Spleen (tissue), 7 donors: ENCODE measurements around the gene SSH2.

ENCODE experiments used
- CTCF ChIP-seq, 11 experiments: fragments of 200-600 bp in 7 of 11; fragments of 450-650 bp in 4 of 11; sonication (generic) in 4 of 11; IDR thresholded peaks in 8 of 11; conservative IDR thresholded peaks in 3 of 11; 1 replicate in 7 of 11; 2 replicates in 4 of 11; pipeline versions ENCODE4 v1.4.0 to v1.8.0; 2016 to 2021; ENCODE audit warnings: antibody characterized with exemption in 11 of 11, inconsistent platforms in 4 of 11, mild to moderate bottlenecking in 1 of 11
- POLR2A ChIP-seq, 3 donors: fragments of 450-650 bp; IDR thresholded peaks; one replicate each; pipeline ENCODE4 v1.5.1; 2017; ENCODE audit warnings: antibody characterized with exemption in 3 of 3, mild to moderate bottlenecking in 1 of 3
- donor health status: DM: no; HTN: no; CAD: no; lungs with moderate emphysema.
- donor health status: DM: no; HTN: no; CAD: no.
- donor health status: DM: no; HTN: no; CAD: no.

GRCh38 chr17:29840884-29841283 lies 89.1 kb downstream of the SSH2 start:
- TF ChIP-seq POLR2A (IDR thresholded peaks at IDR 0.05) (no peak), CTCF (IDR thresholded peaks at IDR 0.05 in 8 of 11, conservative IDR thresholded peaks at IDR 0.05 in 3 of 11) (no peak)
